GM19438 (cell line): ENCODE measurements around the gene RABAC1.

Experiments
- ATAC-seq: cut with Tn5 transposase; IDR thresholded peaks from one replicate; pipeline ENCODE4 v1.9.1; 2021; ENCODE audit warnings: low read depth; ENCODE audit not compliant: unreplicated experiment

Gene RABAC1

GRCh38 chr19:41930926-41931592 lies 28.1 kb downstream of the RABAC1 start:
- ATAC-seq = no peak

GRCh38 chr19:41930322-41930722 lies 28.8 kb downstream of the RABAC1 start:
- ATAC-seq = no peak

GRCh38 chr19:41929536-41930071 lies 29.5 kb downstream of the RABAC1 start:
- no peak for ATAC-seq

GRCh38 chr19:41928754-41929535 lies 30.2 kb downstream of the RABAC1 start:
- ATAC-seq = no peak

GRCh38 chr19:41928221-41928683 lies 30.9 kb downstream of the RABAC1 start, which contains the start of gene ERFL:
TSS of gene ERFL (minus strand) at chr19:41928449. CDS start at chr19:41912919, 15,530 bp downstream.
- ATAC-seq = no peak

- ATAC-seq = no peak
Measured at GRCh38 chr19:41927497-41928192, 31.5 kb downstream of the RABAC1 start.

- no peak for ATAC-seq
Measured at GRCh38 chr19:41926763-41927496, 32.2 kb downstream of the RABAC1 start.

GRCh38 chr19:41926028-41926762 lies 32.9 kb downstream of the RABAC1 start:
- no peak for ATAC-seq

GRCh38 chr19:41925208-41926003 lies 33.7 kb downstream of the RABAC1 start:
- ATAC-seq = no peak

- ATAC-seq = no peak
Measured at GRCh38 chr19:41924151-41925145, 34.7 kb downstream of the RABAC1 start.

GRCh38 chr19:41923045-41923788 lies 35.9 kb downstream of the RABAC1 start:
- ATAC-seq = no peak

GRCh38 chr19:41922585-41922984 lies 36.5 kb downstream of the RABAC1 start:
- no peak for ATAC-seq

- ATAC-seq = no peak
Measured at GRCh38 chr19:41921577-41922576, 37.2 kb downstream of the RABAC1 start.

GRCh38 chr19:41920882-41921576 lies 38.1 kb downstream of the RABAC1 start:
- ATAC-seq = no peak
